ENCODE measurements around the gene PPIH. TPM values are rescaled to one million over a fixed set of nuclear protein-coding genes. Genes with fewer than 3 reads are reported as not detected.
"Not testable (repeated sequence)": the region's sequence is repeated elsewhere in the genome, so short reads cannot be mapped to it uniquely, and the experiment has no call there.

PPIH gene
- 10 to 100 TPM; 46.3 to 49.4 TPM for total RNA-seq
- 100 to 1,000 TPM in 1 of 3 donors, 10 to 100 TPM in 2; 82.3 to 100 (median 85.0) TPM for polyA plus RNA-seq
- total RNA-seq, result 28.1 to 75.7 (median 41.0) reads per million in 6 experiments

GRCh38 chr1:42657981-42658876 is at the start of gene PPIH:
Gene PPIH (plus strand): TSS chr1:42658423. CDS start chr1:42658447, 24 bp downstream.
- ATAC-seq, result peak; percentile 98
- H3K4me1 Mint-ChIP-seq, result peaks cover 26 to 48% (median 44%) of the 10 kb centered on the region in 4 donors
- peak within 1 kb of the TSS; percentile 94 to 100 (median 98) for H3K4me3 Mint-ChIP-seq
- POLR2A ChIA-PET, result interaction anchor here (0.5 to 5.2 kb wide), 15 partner anchors 8 to 1161 kb away, joined by 3 to 88 read pairs (median 4); partner anchors contain the start of genes C1orf50, KDM4A, P3H1 and YBX1
- peak; percentile 88 to 95 (median 92) for DNase-seq
- H3K9me3 Mint-ChIP-seq, result no peaks in the 10 kb centered on the region
- peaks cover 0 to 29% (median 15%) of the 10 kb centered on the region in 3 donors for H3K36me3 Mint-ChIP-seq
- H3K27me3 Mint-ChIP-seq, result no peaks in the 10 kb centered on the region
- peak within 1 kb of the TSS; percentile 92 to 98 (median 96) for H3K27ac Mint-ChIP-seq

GRCh38 chr1:42613803-42614131 is 44.5 kb upstream of the PPIH start:
- no peak overlapping the region for H3K27ac Mint-ChIP-seq
- H3K36me3 Mint-ChIP-seq, result peaks cover 0 to 9% (median 8%) of the 10 kb centered on the region in 3 donors
- H3K4me3 Mint-ChIP-seq, result no peak overlapping the region
- no peaks in the 10 kb centered on the region for H3K4me1 Mint-ChIP-seq
- ATAC-seq (no peak), DNase-seq (no peak)
- no peaks in the 10 kb centered on the region for H3K9me3 Mint-ChIP-seq
- POLR2A ChIA-PET, result no interaction called here
- no peaks in the 10 kb centered on the region for H3K27me3 Mint-ChIP-seq

GRCh38 chr1:42618866-42619265 is 39.4 kb upstream of the PPIH start:
- H3K36me3 Mint-ChIP-seq, result peaks cover 0 to 6% (median 5%) of the 10 kb centered on the region in 3 donors
- no peaks in the 10 kb centered on the region for H3K4me1 Mint-ChIP-seq
- no peak for ATAC-seq
- POLR2A ChIA-PET, result no interaction called here
- DNase-seq, result no peak
- H3K9me3 Mint-ChIP-seq, result no peaks in the 10 kb centered on the region
- no peak overlapping the region for H3K4me3 Mint-ChIP-seq
- no peaks in the 10 kb centered on the region for H3K27me3 Mint-ChIP-seq
- H3K27ac Mint-ChIP-seq, result no peak overlapping the region

- POLR2A ChIA-PET, result interaction anchor here (0.7 kb wide), 1 partner anchor 371 kb away, joined by 3 read pairs; no protein-coding TSS in a partner anchor
- H3K36me3 Mint-ChIP-seq, result peaks cover 0 to 6% (median 0%) of the 10 kb centered on the region in 3 donors
- H3K4me1 Mint-ChIP-seq, result no peaks in the 10 kb centered on the region
- no peaks in the 10 kb centered on the region for H3K9me3 Mint-ChIP-seq
- H3K27me3 Mint-ChIP-seq, result no peaks in the 10 kb centered on the region
- no peak overlapping the region for H3K4me3 Mint-ChIP-seq
- ATAC-seq, result no peak
- H3K27ac Mint-ChIP-seq, result no peak overlapping the region
- DNase-seq, result no peak
Observed at GRCh38 chr1:42620307-42620706, 37.9 kb upstream of the PPIH start.

- H3K9me3 Mint-ChIP-seq, DNase-seq, H3K4me1 Mint-ChIP-seq, POLR2A ChIA-PET, H3K36me3 Mint-ChIP-seq, H3K27ac Mint-ChIP-seq, H3K27me3 Mint-ChIP-seq, ATAC-seq, H3K4me3 Mint-ChIP-seq: not testable (repeated sequence)
Observed at GRCh38 chr1:42621180-42621579, 37.0 kb upstream of the PPIH start.

GRCh38 chr1:42627205-42627604 is 31.0 kb upstream of the PPIH start:
- H3K27me3 Mint-ChIP-seq, POLR2A ChIA-PET, H3K9me3 Mint-ChIP-seq, DNase-seq, H3K27ac Mint-ChIP-seq, ATAC-seq, H3K4me1 Mint-ChIP-seq, H3K4me3 Mint-ChIP-seq: not testable (repeated sequence)
- peaks cover 5 to 19% (median 7%) of the 10 kb centered on the region in 3 donors for H3K36me3 Mint-ChIP-seq

- POLR2A ChIA-PET, result interaction anchor here (1.4 kb wide), 1 partner anchor 19 kb away, joined by 3 read pairs; the partner anchor contains the start of gene PPIH
- Mint-ChIP-seq H3K4me3 (no peak overlapping the region), H3K27me3 (peaks cover 0 to 1% (median 0%) of the 10 kb centered on the region in 5 donors), H3K9me3 (no peaks in the 10 kb centered on the region), H3K36me3 (peaks cover 0 to 5% (median 0%) of the 10 kb centered on the region in 3 donors), H3K4me1 (no peaks in the 10 kb centered on the region), H3K27ac (no peak overlapping the region)
- DNase-seq (no peak), ATAC-seq (no peak)
Observed at GRCh38 chr1:42639116-42639515, 19.1 kb upstream of the PPIH start.

- no peak for ATAC-seq
Observed at GRCh38 chr1:42646056-42646455, 12.2 kb upstream of the PPIH start.

GRCh38 chr1:42657201-42657600 is 1.0 kb upstream of the PPIH start:
- Mint-ChIP-seq H3K9me3 (no peaks in the 10 kb centered on the region), H3K4me3 (peak overlapping the region; percentile 79 to 100 (median 98)), H3K4me1 (peaks cover 26 to 48% (median 44%) of the 10 kb centered on the region in 4 donors), H3K27ac (peak overlapping the region; percentile 82 to 98 (median 95)), H3K27me3 (no peaks in the 10 kb centered on the region), H3K36me3 (peaks cover 0 to 24% (median 15%) of the 10 kb centered on the region in 3 donors)
- DNase-seq (peak in 2 of 10 donors; percentile 0 to 6), ATAC-seq (no peak)
- POLR2A ChIA-PET, result interaction anchor here (1.0 to 5.2 kb wide), 10 partner anchors 9 to 993 kb away, joined by 3 to 88 read pairs (median 4); partner anchors contain the start of genes C1orf50, KDM4A, P3H1 and YBX1

More at GRCh38 chr1:42646056-42646455, 12.2 kb upstream of the PPIH start:
- peaks cover 0 to 12% (median 7%) of the 10 kb centered on the region in 9 donors for H3K9me3 Mint-ChIP-seq
- no peak overlapping the region for H3K4me3 Mint-ChIP-seq
- no peak overlapping the region for H3K27ac Mint-ChIP-seq
- no peak for DNase-seq
- no peaks in the 10 kb centered on the region for H3K4me1 Mint-ChIP-seq
- no peaks in the 10 kb centered on the region for H3K27me3 Mint-ChIP-seq
- peaks cover 14 to 26% (median 18%) of the 10 kb centered on the region in 3 donors for H3K36me3 Mint-ChIP-seq
- POLR2A ChIA-PET, result no interaction called here

GRCh38 chr1:42658877-42659337 is 684 bp downstream of the PPIH start:
- POLR2A ChIA-PET, result interaction anchor here (1.1 to 5.2 kb wide), 4 partner anchors 19 to 188 kb away, joined by 3 to 88 read pairs (median 12); partner anchors contain the start of genes C1orf50, P3H1, YBX1 and ZNF691

GRCh38 chr1:42660907-42661500 is 2.8 kb downstream of the PPIH start:
- Mint-ChIP-seq H3K27me3 (no peaks in the 10 kb centered on the region), H3K4me1 (peaks cover 27 to 48% (median 44%) of the 10 kb centered on the region in 4 donors), H3K4me3 (peak overlapping the region in 4 of 10 donors; percentile 6 to 51 (median 14)), H3K36me3 (peaks cover 0 to 56% (median 22%) of the 10 kb centered on the region in 3 donors), H3K9me3 (no peaks in the 10 kb centered on the region), H3K27ac (peak overlapping the region in 2 of 10 donors; percentile 29 to 86)
- no peak for DNase-seq
- POLR2A ChIA-PET, result interaction anchor here (5.2 kb wide), 1 partner anchor 21 kb away, joined by 88 read pairs; the partner anchor contains the start of gene YBX1
- ATAC-seq, result no peak

More at GRCh38 chr1:42658877-42659337, 684 bp downstream of the PPIH start:
- DNase-seq (no peak), ATAC-seq (no peak)
- H3K36me3 Mint-ChIP-seq, result peaks cover 0 to 35% (median 18%) of the 10 kb centered on the region in 3 donors
- peak overlapping the region; percentile 90 to 98 (median 96) for H3K27ac Mint-ChIP-seq
- peaks cover 29 to 48% (median 44%) of the 10 kb centered on the region in 4 donors for H3K4me1 Mint-ChIP-seq
- no peaks in the 10 kb centered on the region for H3K9me3 Mint-ChIP-seq
- no peaks in the 10 kb centered on the region for H3K27me3 Mint-ChIP-seq
- H3K4me3 Mint-ChIP-seq, result peak overlapping the region; percentile 94 to 100 (median 98)

GRCh38 chr1:42669936-42670335 is 11.7 kb downstream of the PPIH start:
- peaks cover 0 to 2% (median 0%) of the 10 kb centered on the region in 4 donors for H3K4me1 Mint-ChIP-seq
- no peaks in the 10 kb centered on the region for H3K9me3 Mint-ChIP-seq
- no peak for ATAC-seq
- no peak overlapping the region for H3K27ac Mint-ChIP-seq
- H3K4me3 Mint-ChIP-seq, result no peak overlapping the region
- peaks cover 9 to 81% (median 34%) of the 10 kb centered on the region in 3 donors for H3K36me3 Mint-ChIP-seq
- H3K27me3 Mint-ChIP-seq, result no peaks in the 10 kb centered on the region
- DNase-seq, result no peak
- POLR2A ChIA-PET, result interaction anchor here (6.4 kb wide), 1 partner anchor 12 kb away, joined by 29 read pairs; the partner anchor contains the start of gene YBX1
